ES-I3 (cell line): ENCODE data around the gene ZDHHC4.

Source experiments
- H3K36me3 ChIP-seq: 2 replicates; pipeline ENCODE4 v1.6.1; 2013; ENCODE audit warnings: mild to moderate bottlenecking, low read length, control low read depth, moderate library complexity; ENCODE audit not compliant: insufficient read depth
- H3K4me1 ChIP-seq: 2 replicates; pipeline ENCODE4 v1.6.1; 2013; ENCODE audit warnings: mild to moderate bottlenecking, control low read depth, low read length; ENCODE audit not compliant: insufficient read depth
- H3K9ac ChIP-seq: 2 replicates; pipeline ENCODE4 v1.6.1; 2013; ENCODE audit warnings: low read depth, mild to moderate bottlenecking, low read length, moderate library complexity
- H3K9me3 ChIP-seq: 2 replicates; pipeline ENCODE4 v1.6.1; 2013; ENCODE audit warnings: mild to moderate bottlenecking, low read length, moderate library complexity; ENCODE audit not compliant: control insufficient read depth, insufficient read depth

ZDHHC4 gene

DNA sequence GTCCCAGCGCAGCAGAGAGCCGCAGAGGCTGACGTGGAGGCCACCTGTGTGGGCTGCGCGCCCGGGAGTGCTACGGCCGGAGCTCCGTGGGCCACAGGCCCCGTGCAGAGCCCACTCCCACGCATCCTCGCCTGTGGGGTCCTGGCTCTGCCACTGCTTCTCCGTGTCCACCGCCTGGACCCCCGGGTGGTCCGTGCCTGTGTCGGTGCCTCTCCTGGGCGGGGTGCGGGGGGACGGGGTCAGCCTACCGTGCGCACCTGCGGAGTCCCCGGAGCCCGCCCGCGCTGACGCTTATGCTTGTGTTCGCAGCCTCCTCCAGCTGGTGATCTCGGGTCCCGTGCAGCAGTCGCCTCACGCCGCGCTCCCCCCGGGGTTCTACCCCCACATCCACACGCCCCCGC lies 30.4 kb downstream of the ZDHHC4 start:
- no peak overlapping the region for H3K9ac ChIP-seq
- H3K36me3 ChIP-seq, result no peaks in the 10 kb centered on the region
- H3K4me1 ChIP-seq, result no peaks in the 10 kb centered on the region
- no peaks in the 10 kb centered on the region for H3K9me3 ChIP-seq

DNA sequence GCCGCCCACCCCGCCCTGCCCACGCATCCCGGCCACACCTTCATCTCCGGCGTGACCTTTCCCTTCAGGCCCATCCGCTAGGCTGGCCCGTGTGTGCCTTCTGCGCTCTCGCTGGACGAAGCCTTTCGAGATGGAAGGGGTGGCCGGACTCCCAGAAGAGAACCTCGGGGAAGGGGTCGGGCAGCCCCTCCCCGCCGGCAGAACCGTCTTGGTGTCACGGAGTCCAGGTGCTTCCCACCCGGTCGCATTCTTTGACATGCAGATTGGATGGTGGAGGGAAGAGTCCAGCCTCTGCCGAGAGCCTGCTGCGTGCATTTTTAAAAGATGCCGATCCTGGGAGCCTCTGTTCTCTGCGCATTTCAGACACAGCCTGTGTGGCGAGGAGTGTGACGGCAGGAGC lies 30.8 kb downstream of the ZDHHC4 start:
- no peaks in the 10 kb centered on the region for H3K9me3 ChIP-seq
- no peak overlapping the region for H3K9ac ChIP-seq
- H3K36me3 ChIP-seq, result no peaks in the 10 kb centered on the region
- H3K4me1 ChIP-seq, result no peaks in the 10 kb centered on the region

DNA sequence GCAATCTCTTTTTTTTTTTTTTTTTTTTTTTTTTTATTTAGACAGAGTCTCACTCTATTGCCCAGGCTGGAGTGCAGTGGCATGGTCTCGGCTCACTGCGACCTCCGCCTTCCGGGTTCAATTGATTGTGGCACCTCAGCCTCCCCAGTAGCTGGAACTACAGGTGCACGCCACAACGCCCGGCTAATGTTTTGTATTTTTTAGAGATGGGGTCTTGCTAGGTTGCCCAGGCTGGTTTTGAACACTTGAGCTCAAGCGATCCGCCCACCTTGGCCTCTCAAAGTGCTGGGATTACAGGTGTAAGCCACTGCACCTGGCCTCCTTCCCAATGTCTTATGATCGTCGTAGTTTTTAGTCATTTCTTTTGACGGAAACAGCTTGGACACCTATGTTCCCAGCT lies 31.5 kb downstream of the ZDHHC4 start:
- Histone ChIP-seq H3K9ac (no peak overlapping the region), H3K4me1 (peaks cover 4% of the 10 kb centered on the region), H3K36me3 (no peaks in the 10 kb centered on the region), H3K9me3 (no peaks in the 10 kb centered on the region)

DNA sequence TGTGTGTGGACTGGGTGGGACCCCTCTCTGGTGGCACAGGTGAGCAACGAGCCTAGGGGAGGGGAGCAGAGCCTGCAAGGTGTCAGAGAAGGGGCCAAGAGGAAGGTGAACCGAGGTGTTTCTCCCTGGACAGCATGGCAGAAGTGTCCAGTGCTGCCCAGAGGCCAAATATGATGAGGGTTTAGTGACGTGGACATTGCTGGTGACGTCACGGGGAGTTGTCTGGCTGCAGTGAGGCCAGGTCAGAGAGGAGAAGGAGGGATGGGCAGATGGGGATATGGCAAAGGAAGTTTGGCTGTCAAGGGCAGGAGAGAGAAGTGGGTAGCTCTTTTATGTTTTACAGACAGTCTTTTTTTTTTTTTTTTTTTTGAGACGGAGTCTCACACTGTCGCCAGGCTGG lies 35.6 kb downstream of the ZDHHC4 start:
- H3K4me1 ChIP-seq, result peaks cover 10% of the 10 kb centered on the region
- H3K9me3 ChIP-seq, result no peaks in the 10 kb centered on the region
- H3K9ac ChIP-seq, result no peak overlapping the region
- H3K36me3 ChIP-seq, result no peaks in the 10 kb centered on the region

DNA sequence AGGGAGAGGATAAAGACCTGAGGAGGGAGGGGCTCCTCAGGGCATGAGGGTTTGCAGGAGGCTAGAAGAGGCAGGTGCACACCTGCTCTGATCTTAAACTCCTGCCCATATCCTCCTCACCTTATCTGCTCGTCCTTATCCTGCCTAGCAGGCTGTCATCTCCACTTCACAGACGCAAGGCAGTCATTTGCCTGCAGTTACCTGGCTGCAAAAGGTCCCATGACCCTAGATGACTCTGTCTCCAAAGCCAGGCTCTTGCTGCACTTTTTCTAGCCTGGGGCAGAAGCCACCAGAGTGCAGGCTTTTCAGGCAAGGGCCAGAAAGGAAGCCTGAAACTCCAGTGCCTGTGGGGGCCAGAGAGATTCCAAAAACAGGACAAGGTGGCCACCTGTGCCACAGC lies 36.5 kb downstream of the ZDHHC4 start:
- H3K9me3 ChIP-seq, result no peaks in the 10 kb centered on the region
- no peaks in the 10 kb centered on the region for H3K36me3 ChIP-seq
- H3K9ac ChIP-seq, result no peak overlapping the region
- peaks cover 10% of the 10 kb centered on the region for H3K4me1 ChIP-seq

DNA sequence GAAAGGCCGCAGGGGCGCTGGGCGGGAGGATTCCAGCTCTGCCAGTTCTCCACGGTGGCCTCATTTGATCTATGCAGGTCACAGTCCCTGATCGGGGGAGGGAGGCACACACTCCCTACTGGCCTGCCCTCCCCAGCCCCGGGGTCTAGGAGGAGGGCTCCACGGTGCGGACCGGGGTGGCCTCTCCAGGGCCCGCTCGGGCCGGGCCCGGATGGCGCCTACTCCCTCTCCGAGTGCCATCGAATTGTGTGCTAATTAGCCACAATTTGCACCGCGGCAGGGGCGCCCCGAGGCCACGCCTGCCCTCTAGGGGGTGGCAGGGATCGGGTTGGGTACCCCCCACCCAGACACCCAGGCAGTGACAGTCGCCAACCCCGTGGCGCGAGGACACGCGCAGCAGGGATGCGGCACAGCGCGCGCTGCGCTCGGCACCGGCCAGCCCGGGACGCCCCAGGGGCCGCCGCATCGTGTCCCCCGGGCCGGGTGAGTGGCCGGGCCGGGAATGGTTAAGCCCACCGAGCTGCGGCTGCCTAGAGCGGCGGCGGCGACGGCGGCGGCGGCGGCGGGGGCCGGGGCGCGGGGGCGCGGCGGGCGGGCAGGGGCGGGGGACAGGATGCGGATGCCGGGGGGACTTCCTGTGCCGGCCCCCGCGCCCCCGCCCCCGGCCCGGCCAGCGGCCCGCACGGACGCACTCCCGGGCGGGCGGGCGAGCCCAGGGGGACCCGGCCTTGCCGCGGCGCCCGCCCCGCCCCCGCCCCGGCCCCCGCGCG lies 37.9 kb downstream of the ZDHHC4 start, which contains the start of gene ZNF853:
Gene ZNF853 (plus strand): TSS at position 658 of the 770 bp plus-strand sequence. CDS start 565 bp downstream, outside the sequence.
- no peaks in the 10 kb centered on the region for H3K9me3 ChIP-seq
- H3K36me3 ChIP-seq, result no peaks in the 10 kb centered on the region
- H3K4me1 ChIP-seq, result peaks cover 10% of the 10 kb centered on the region
- H3K9ac ChIP-seq, result peak within 1 kb of the TSS; percentile 70

DNA sequence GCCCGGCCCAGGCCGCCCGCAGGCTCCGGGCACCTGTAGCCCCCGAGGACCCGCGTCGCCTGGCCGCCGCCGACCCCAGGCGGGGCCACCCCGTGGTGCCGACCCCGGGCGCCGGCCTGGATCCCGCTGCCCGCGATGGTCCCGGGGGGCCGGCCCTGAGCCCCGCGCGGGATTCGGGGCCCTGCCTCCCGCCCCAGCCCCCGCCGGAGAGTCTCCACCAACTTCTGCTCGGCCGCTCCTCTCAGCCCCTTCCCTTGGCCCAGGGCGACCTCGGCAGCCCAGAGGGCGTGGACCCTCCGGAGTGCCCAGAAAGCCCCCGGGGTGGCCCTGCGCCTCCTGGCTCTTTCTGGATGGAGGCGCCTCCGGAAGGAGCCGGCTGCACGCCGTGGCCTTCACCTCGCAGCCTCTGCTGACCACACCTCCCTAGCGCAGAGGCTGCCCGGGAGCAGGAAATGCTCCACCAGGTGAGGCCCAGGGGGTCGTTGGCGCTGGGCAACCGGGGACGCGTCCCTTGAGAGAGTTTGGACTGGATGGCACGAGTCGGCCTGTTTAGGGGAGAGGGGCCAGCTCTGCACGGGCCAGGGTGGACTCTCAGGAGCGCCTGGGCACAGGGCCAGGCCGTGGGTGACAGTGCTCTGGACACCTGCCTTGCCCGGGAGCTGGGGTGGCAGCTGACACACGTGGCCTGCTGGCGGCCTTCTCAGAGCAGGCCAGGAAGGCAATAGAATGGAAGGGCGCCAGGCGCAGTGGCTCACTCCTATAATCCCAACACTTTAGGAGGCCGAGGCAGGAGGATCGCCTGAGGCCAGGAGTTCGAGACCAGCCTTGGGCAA lies 38.7 kb downstream of the ZDHHC4 start:
- peak overlapping the region; percentile 70; the same call in 1 of the 2 replicates for H3K9ac ChIP-seq
- H3K36me3 ChIP-seq, result no peaks in the 10 kb centered on the region
- no peaks in the 10 kb centered on the region for H3K9me3 ChIP-seq
- peaks cover 10% of the 10 kb centered on the region for H3K4me1 ChIP-seq

DNA sequence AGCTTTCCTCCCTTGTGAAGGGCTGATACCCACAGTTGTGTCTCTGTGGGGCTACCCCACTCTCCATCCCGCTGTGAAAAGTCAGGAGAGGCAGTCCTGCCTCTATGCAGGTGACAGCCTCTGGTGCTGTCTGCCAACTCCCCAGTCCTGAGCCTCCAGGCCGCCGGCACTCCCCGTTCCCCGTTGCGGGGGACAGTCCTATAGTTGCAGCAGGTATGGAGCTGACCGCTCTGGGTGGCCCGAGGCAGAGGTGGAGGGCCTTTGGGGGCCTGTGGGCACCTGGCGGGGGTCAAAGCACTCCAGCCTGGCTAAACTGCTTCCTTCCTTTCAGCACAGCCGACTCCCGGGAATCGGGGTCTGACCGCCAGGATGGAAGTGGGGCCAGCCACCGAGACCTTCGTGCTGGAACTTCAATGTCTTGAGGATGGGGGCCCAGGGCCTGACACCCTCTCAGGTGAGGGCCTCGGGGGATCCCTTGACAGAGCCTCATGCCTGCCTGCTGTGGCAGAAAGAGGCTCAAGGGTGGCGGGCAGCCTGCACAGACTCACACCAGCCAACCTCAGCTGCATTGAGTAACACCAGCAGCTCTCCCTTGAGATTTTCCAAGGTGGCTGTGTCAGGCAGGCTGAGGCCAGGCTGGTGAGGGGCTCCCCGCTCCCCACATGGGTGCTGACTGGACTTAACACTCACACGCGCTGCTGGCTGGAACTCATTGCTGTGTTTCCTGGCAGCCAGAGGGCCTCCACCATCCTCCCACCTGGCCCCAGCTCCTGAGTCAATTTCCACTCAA lies 39.8 kb downstream of the ZDHHC4 start:
- H3K36me3 ChIP-seq, result peaks cover 5% of the 10 kb centered on the region; the same call in 1 of the 2 replicates
- H3K4me1 ChIP-seq, result peaks cover 10% of the 10 kb centered on the region
- H3K9ac ChIP-seq, result no peak overlapping the region
- H3K9me3 ChIP-seq, result no peaks in the 10 kb centered on the region

DNA sequence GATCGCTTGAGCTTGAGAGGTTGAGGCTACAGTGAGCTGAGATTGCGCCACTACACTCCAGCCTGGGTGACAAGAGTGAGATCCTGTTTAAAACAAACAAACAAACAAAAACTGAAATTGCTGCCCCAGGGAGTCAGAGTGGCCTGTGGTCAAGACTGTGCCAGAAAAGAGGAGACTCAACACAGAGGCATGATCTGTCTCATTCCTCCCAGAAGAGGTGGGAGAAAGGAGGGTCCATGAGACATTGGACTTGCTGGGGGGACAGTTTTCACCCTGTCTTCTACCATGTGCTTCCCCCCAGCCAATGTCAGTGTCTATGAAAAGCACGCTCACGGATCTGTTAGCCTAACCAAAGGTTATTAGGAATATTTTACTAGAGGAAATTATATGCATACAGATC lies 41.4 kb downstream of the ZDHHC4 start:
- H3K9ac ChIP-seq, result no peak overlapping the region
- no peaks in the 10 kb centered on the region for H3K9me3 ChIP-seq
- H3K36me3 ChIP-seq, result peaks cover 8% of the 10 kb centered on the region
- peaks cover 7% of the 10 kb centered on the region for H3K4me1 ChIP-seq

DNA sequence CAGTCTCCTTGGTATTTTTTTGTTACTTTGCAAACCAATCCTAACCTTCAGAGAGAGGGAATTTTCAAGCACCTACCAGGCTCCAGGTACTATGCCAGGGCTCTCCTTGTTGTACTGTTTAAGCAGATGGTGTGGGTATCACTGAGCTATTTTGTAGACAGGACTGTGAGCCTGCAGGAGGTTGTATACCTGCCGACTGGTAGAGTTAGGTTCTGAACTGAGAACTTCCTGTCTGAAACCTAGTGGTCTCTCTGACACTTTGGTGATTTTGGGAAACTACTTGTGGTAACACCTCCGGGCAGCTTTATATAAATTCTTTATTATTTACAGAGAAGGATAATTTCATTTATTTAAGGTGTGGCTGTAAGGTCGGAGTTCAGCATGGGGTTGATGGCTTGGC lies 42.7 kb downstream of the ZDHHC4 start:
- H3K36me3 ChIP-seq, result peaks cover 8% of the 10 kb centered on the region
- no peaks in the 10 kb centered on the region for H3K4me1 ChIP-seq
- no peak overlapping the region for H3K9ac ChIP-seq
- H3K9me3 ChIP-seq, result no peaks in the 10 kb centered on the region

DNA sequence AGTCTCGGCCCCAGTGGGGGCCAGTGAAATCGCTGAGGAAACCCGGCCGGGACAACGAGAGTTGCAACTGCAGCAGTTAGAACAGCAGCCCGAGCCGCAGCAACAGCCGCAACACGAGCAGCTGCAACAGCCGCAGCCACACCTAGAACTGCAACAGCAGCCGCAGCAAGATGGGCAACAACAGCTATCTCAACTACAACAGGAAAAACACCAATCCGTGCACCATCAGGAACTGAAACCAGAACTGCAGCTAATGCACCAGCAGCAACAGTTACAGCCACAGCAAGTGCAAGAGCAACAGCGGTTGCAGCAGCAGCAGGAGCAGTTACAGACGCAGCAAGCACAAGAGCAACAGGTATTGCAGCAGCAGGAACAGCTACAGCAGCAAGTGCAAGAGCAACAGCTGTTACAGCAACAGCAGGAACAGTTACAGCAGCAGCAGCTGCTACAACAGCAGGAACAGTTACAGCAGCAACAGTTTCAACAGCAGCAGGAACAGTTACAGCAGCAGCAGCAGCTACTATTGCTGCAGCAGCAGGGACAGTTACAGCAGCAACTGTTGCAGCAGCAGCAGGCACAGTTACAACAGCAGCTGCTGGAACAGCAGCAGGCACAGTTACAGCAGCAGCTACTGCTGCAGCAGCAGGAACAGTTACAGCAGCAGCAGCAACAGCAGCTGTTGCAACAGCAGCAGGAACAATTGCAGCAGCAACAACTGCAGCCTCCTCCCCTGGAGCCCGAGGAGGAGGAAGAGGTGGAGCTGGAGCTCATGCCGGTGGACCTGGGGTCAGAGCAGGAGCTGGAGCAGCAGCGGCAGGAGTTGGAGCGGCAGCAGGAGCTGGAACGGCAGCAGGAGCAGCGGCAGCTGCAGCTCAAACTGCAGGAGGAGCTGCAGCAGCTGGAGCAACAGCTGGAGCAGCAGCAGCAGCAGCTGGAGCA lies 44.2 kb downstream of the ZDHHC4 start:
- no peak overlapping the region for H3K9ac ChIP-seq
- no peaks in the 10 kb centered on the region for H3K9me3 ChIP-seq
- H3K36me3 ChIP-seq, result peaks cover 8% of the 10 kb centered on the region
- H3K4me1 ChIP-seq, result no peaks in the 10 kb centered on the region

DNA sequence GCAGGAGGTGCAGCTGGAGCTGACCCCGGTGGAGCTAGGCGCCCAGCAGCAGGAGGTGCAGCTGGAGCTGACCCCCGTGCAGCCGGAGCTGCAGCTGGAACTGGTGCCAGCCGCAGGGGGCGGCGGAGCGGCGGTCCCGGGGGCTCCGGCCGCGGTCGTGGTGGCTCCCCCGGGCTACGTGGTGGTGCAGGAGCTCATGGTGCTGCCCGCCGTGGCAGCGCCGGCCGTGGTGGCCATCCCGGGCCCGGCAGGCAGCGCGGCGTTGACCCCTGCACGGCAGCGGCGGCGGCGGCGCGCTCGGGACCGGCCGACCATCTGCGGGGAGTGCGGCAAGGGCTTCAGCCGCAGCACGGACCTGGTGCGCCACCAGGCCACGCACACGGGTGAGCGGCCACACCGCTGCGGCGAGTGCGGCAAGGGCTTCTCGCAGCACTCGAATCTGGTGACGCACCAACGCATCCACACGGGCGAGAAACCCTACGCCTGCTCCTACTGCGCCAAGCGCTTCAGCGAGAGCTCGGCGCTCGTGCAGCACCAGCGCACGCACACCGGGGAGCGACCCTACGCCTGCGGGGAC lies 45.0 kb downstream of the ZDHHC4 start:
- Histone ChIP-seq H3K4me1 (no peaks in the 10 kb centered on the region), H3K9me3 (no peaks in the 10 kb centered on the region), H3K9ac (no peak overlapping the region), H3K36me3 (peaks cover 8% of the 10 kb centered on the region)

DNA sequence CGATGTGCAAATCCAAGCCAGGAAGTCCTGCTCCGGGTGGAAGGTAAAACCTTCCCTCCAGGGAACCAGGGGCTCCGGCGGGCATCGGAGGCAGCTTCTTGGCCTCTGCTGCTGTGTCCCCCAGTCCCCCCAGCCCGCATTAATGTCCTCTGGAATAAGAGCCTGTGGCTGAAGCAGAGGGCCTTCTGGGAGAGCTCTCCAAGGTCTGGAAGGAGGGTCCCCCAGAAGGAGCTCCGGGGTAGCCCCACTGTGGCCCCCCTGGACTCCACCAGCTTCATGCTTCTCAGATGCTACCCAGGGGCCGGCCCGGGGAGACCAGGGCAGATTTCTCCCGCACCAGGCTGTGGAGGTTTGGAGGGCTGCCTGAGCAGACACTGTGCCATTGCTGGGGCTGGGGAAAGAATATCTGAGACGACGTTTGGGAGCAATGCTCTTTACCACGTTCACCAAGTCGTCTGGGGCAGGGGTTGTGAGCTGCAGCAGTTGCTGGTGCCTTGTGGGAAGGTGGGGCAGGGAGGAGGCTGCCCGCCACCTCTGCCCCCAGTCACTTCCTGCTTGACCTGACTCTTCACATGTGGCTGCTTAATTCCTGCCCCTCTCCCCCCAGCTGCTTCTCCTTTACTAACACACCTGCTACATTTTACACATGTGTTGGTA lies 46.5 kb downstream of the ZDHHC4 start:
- Histone ChIP-seq H3K9me3 (no peaks in the 10 kb centered on the region), H3K36me3 (peaks cover 8% of the 10 kb centered on the region), H3K4me1 (no peaks in the 10 kb centered on the region), H3K9ac (no peak overlapping the region)
